GM23248 (cell line): ENCODE data around the gene BAG1.

Experiments used
- EZH2 ChIP-seq: fragments of 200-600 bp; sonication (generic); IDR thresholded peaks from 2 replicates; pipeline ENCODE4 v1.6.1; 2018; ENCODE audit warnings: antibody characterized with exemption, mild to moderate bottlenecking; ENCODE audit not compliant: insufficient read depth, poor library complexity, severe bottlenecking
- EZH2phosphoT487 ChIP-seq: fragments of 200-600 bp; sonication (generic); IDR thresholded peaks from 2 replicates; pipeline ENCODE4 v1.6.1; 2018; ENCODE audit warnings: antibody characterized with exemption, moderate library complexity, mild to moderate bottlenecking, low read depth; ENCODE audit not compliant: insufficient read depth

DNA sequence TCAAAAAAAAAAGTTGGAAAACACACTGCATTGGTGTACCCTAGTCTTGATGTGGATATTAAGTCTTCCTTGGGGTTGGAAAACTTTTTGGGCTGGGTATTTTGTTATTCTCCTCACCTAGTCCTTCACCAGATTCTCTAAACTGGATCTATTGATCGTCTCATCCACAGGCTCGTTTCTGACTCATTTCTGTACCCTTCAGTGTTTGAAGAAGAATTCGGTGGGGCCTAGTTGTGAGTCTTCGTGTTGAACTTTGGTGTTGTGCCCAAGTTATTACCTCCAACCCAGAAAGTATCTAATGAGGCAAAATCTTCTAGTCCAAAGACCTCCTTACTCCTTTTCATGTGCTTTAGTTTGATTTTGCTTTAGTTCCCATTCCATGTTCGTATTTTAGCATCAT, 27.4 kb upstream of the BAG1 start:
- TF ChIP-seq EZH2, result no peak
- TF ChIP-seq EZH2phosphoT487, result no peak
